ENCODE results near the gene BHLHE23.
"Not testable (repeated sequence)": the region's sequence is repeated elsewhere in the genome, so short reads cannot be mapped to it uniquely, and the experiment has no call there.

Gene BHLHE23

GRCh38 chr20:63037669-63038268, 31.0 kb upstream of the BHLHE23 start:
- no peak overlapping the region for H3K27ac ChIP-seq
- no peak overlapping the region for H3K9ac ChIP-seq
- TF ChIP-seq CTCF (IDR thresholded peaks at IDR 0.05) = no peak
- H3K4me3 ChIP-seq (ENCODE audit: low read depth, low read length) = no peak overlapping the region
- H3K9me3 ChIP-seq (ENCODE audit: control insufficient read depth, low read length) = no peaks in the 10 kb centered on the region
- H3K36me3 ChIP-seq (ENCODE audit: control insufficient read depth, insufficient read depth, low read length) = no peaks in the 10 kb centered on the region
- H3K79me2 ChIP-seq = no peaks in the 10 kb centered on the region
- H3K27me3 ChIP-seq (ENCODE audit: control insufficient read depth, insufficient read depth, low read length) = no peaks in the 10 kb centered on the region
- no peak overlapping the region for H2AFZ ChIP-seq
- H3K4me1 ChIP-seq = no peaks in the 10 kb centered on the region
- no peak overlapping the region for H3K4me2 ChIP-seq (ENCODE audit: low read length)

GRCh38 chr20:63036291-63036690, 29.5 kb upstream of the BHLHE23 start:
- Histone ChIP-seq H2AFZ (no peak overlapping the region), H3K4me2 (ENCODE audit: low read length) (no peak overlapping the region), H3K9ac (no peak overlapping the region), H3K9me3 (ENCODE audit: control insufficient read depth, low read length) (no peaks in the 10 kb centered on the region), H3K27ac (no peak overlapping the region), H3K4me3 (ENCODE audit: low read depth, low read length) (no peak overlapping the region), H3K4me1 (no peaks in the 10 kb centered on the region), H3K27me3 (ENCODE audit: control insufficient read depth, insufficient read depth, low read length) (peaks cover 6% of the 10 kb centered on the region), H3K79me2 (no peaks in the 10 kb centered on the region), H3K36me3 (ENCODE audit: control insufficient read depth, insufficient read depth, low read length) (no peaks in the 10 kb centered on the region)
- TF ChIP-seq CTCF (IDR thresholded peaks at IDR 0.05) = no peak

GRCh38 chr20:63035603-63036185, 28.9 kb upstream of the BHLHE23 start:
- Histone ChIP-seq H3K27ac (no peak overlapping the region), H3K79me2 (no peaks in the 10 kb centered on the region), H2AFZ (no peak overlapping the region), H3K36me3 (ENCODE audit: control insufficient read depth, insufficient read depth, low read length) (no peaks in the 10 kb centered on the region), H3K27me3 (ENCODE audit: control insufficient read depth, insufficient read depth, low read length) (peaks cover 6% of the 10 kb centered on the region), H3K9me3 (ENCODE audit: control insufficient read depth, low read length) (no peaks in the 10 kb centered on the region), H3K9ac (no peak overlapping the region), H3K4me2 (ENCODE audit: low read length) (no peak overlapping the region), H3K4me3 (ENCODE audit: low read depth, low read length) (no peak overlapping the region), H3K4me1 (no peaks in the 10 kb centered on the region)
- no peak for TF ChIP-seq CTCF (IDR thresholded peaks at IDR 0.05)

GRCh38 chr20:63034710-63035602, 28.2 kb upstream of the BHLHE23 start:
- H3K36me3 ChIP-seq (ENCODE audit: control insufficient read depth, insufficient read depth, low read length); H3K4me1 ChIP-seq; H3K4me2 ChIP-seq (ENCODE audit: low read length); H3K27ac ChIP-seq; H2AFZ ChIP-seq; H3K4me3 ChIP-seq (ENCODE audit: low read depth, low read length); H3K9me3 ChIP-seq (ENCODE audit: control insufficient read depth, low read length); H3K79me2 ChIP-seq; H3K27me3 ChIP-seq (ENCODE audit: control insufficient read depth, insufficient read depth, low read length); H3K9ac ChIP-seq: not testable (repeated sequence)
